RWPE2 (cell line): ENCODE results near the gene LRRC2.
"Not testable (repeated sequence)": the region's sequence is repeated elsewhere in the genome, so short reads cannot be mapped to it uniquely, and the experiment has no call there.

ENCODE experiments used
- ATAC-seq: fragments of 200-7000 bp; cut with Tn5 transposase; 3 replicates; pipeline ENCODE4 v1.9.1; 2021; ENCODE audit warnings: low read depth
- DNase-seq: peaks from one replicate; pipeline ENCODE4 v3.0.0-alpha.2; 2020; ENCODE audit warnings: low spot score
- H3K27ac ChIP-seq: fragments of 450-650 bp; 2 replicates; pipeline ENCODE4 v1.5.1; 2017; ENCODE audit warnings: mild to moderate bottlenecking; ENCODE audit not compliant: poor library complexity, severe bottlenecking
- H3K27me3 ChIP-seq: fragments of 250-450 bp; sonication (Bioruptor Pico); 2 replicates; pipeline ENCODE4 v1.5.1; 2021; ENCODE audit warnings: mild to moderate bottlenecking, moderate library complexity; ENCODE audit not compliant: insufficient read depth, poor library complexity, severe bottlenecking
- H3K36me3 ChIP-seq: fragments of 250-450 bp; sonication (Bioruptor Pico); 2 replicates; pipeline ENCODE4 v1.5.1; 2020; ENCODE audit warnings: low read depth, mild to moderate bottlenecking, moderate library complexity
- H3K4me1 ChIP-seq: fragments of 250-450 bp; sonication (Bioruptor Pico); 2 replicates; pipeline ENCODE4 v1.5.1; 2021; ENCODE audit warnings: mild to moderate bottlenecking, moderate library complexity; ENCODE audit not compliant: insufficient read depth, poor library complexity, severe bottlenecking
- H3K4me3 ChIP-seq: fragments of 250-450 bp; sonication (Bioruptor Pico); 2 replicates; pipeline ENCODE4 v1.5.1; 2021; ENCODE audit warnings: mild to moderate bottlenecking, moderate library complexity; ENCODE audit not compliant: severe bottlenecking
- H3K9me3 ChIP-seq: fragments of 250-450 bp; sonication (Bioruptor Pico); 2 replicates; pipeline ENCODE4 v1.5.1; 2021; ENCODE audit warnings: mild to moderate bottlenecking, moderate library complexity; ENCODE audit not compliant: severe bottlenecking
- CTCF ChIP-seq: fragments of 450-650 bp; IDR thresholded peaks from one replicate; pipeline ENCODE4 v1.5.1; 2017; ENCODE audit warnings: mild to moderate bottlenecking, moderate library complexity; ENCODE audit not compliant: poor library complexity, severe bottlenecking

LRRC2 gene

GRCh38 chr3:46553154-46553553 lies 12.9 kb downstream of the LRRC2 start:
- ATAC-seq (no peak), DNase-seq (no peak)
- Histone ChIP-seq H3K4me3 (no peak overlapping the region), H3K4me1 (peaks cover 8% of the 10 kb centered on the region), H3K27ac (no peak overlapping the region), H3K36me3 (no peaks in the 10 kb centered on the region), H3K27me3 (no peaks in the 10 kb centered on the region), H3K9me3 (peaks cover 2% of the 10 kb centered on the region)
- TF ChIP-seq CTCF = no peak

- ATAC-seq = no peak
- H3K27ac ChIP-seq = no peak overlapping the region
Observed at GRCh38 chr3:46552538-46552937, 13.6 kb downstream of the LRRC2 start.

GRCh38 chr3:46551615-46552014 lies 14.5 kb downstream of the LRRC2 start:
- peaks cover 2% of the 10 kb centered on the region for H3K9me3 ChIP-seq
- no peaks in the 10 kb centered on the region for H3K27me3 ChIP-seq
- ATAC-seq = no peak
- no peak overlapping the region for H3K4me3 ChIP-seq
- H3K27ac ChIP-seq = no peak overlapping the region
- no peak for TF ChIP-seq CTCF
- DNase-seq = no peak
- H3K36me3 ChIP-seq = no peaks in the 10 kb centered on the region
- no peaks in the 10 kb centered on the region for H3K4me1 ChIP-seq

More at GRCh38 chr3:46552538-46552937, 13.6 kb downstream of the LRRC2 start:
- H3K36me3 ChIP-seq = no peaks in the 10 kb centered on the region
- DNase-seq = no peak
- no peak overlapping the region for H3K4me3 ChIP-seq
- H3K27me3 ChIP-seq = no peaks in the 10 kb centered on the region
- H3K4me1 ChIP-seq = peaks cover 5% of the 10 kb centered on the region
- peaks cover 2% of the 10 kb centered on the region for H3K9me3 ChIP-seq
- no peak for TF ChIP-seq CTCF

- no peaks in the 10 kb centered on the region for H3K4me1 ChIP-seq
- no peaks in the 10 kb centered on the region for H3K9me3 ChIP-seq
- H3K36me3 ChIP-seq = no peaks in the 10 kb centered on the region
- no peak overlapping the region for H3K27ac ChIP-seq
- ATAC-seq = no peak
- no peak for DNase-seq
- no peak for TF ChIP-seq CTCF
- H3K27me3 ChIP-seq = no peaks in the 10 kb centered on the region
- H3K4me3 ChIP-seq = no peak overlapping the region
Observed at GRCh38 chr3:46549989-46550388, 16.1 kb downstream of the LRRC2 start.

GRCh38 chr3:46549408-46549904 lies 16.6 kb downstream of the LRRC2 start:
- Histone ChIP-seq H3K36me3 (no peaks in the 10 kb centered on the region), H3K27me3 (no peaks in the 10 kb centered on the region), H3K4me3 (no peak overlapping the region), H3K9me3 (no peaks in the 10 kb centered on the region), H3K27ac (no peak overlapping the region), H3K4me1 (no peaks in the 10 kb centered on the region)
- DNase-seq (no peak), ATAC-seq (no peak)
- TF ChIP-seq CTCF = no peak

- not testable (repeated sequence) for H3K27ac ChIP-seq, H3K27me3 ChIP-seq, H3K4me3 ChIP-seq, DNase-seq, H3K9me3 ChIP-seq, H3K36me3 ChIP-seq, H3K4me1 ChIP-seq, ATAC-seq
Observed at GRCh38 chr3:46548611-46549010, 17.5 kb downstream of the LRRC2 start.
